Smooth muscle cell of the brain vasculature (primary cell): Measurements from ENCODE around the gene ZSWIM6.

Experiments used
- DNase-seq: peaks from one replicate; pipeline ENCODE4 v3.0.0-alpha.2; 2012; ENCODE audit warnings: low read depth, low spot score

Gene ZSWIM6

GRCh38 chr5:61536922-61537321 lies 204.9 kb downstream of the ZSWIM6 start:
- DNase-seq: no peak

GRCh38 chr5:61538722-61539501 lies 206.9 kb downstream of the ZSWIM6 start:
- DNase-seq: no peak

- no peak for DNase-seq
Measured at GRCh38 chr5:61549530-61549929, 217.5 kb downstream of the ZSWIM6 start.

- no peak for DNase-seq
Measured at GRCh38 chr5:61551637-61552313, 219.7 kb downstream of the ZSWIM6 start.

DNA sequence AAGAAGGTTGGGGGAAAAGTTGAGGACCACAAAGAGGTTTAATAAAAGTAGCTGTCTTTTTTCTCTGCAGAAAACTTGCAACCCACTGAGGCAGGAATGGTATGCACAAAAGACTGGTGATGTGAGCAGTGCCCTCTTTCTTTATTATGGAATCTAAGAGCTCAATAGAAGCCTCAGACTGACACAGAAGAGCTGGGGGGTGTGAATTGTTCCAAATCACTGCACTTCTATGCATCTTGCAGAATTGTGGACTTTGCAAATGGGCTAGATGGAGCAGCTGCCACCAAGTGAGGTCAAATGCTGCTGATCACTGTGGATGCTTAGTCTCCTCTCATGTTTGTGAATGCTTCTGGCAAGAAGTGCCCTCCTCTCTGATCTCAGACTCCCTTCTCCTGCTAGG lies 227.1 kb downstream of the ZSWIM6 start:
- no peak for DNase-seq

DNA sequence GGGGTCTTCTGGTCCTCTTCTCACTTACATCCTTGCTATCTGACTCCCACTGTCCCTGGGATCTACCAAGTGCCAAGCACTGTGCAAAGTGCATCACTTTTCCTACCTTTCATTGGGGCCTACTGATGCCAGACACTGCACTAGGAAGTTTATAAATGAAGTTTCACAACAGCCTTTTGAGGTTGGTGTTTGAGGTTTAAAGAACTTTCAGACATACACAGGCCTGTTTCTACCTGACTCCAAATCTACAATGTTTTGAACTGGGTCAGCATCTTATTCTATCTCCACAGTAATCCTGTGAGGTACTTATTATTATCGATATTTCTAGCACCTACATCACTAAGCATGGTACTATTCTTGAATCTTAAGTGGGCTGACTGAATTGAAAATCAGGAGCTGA lies 227.7 kb downstream of the ZSWIM6 start:
- DNase-seq: no peak

GRCh38 chr5:61563401-61563800 lies 231.3 kb downstream of the ZSWIM6 start:
- DNase-seq: no peak

GRCh38 chr5:61567337-61567736 lies 235.3 kb downstream of the ZSWIM6 start:
- DNase-seq: no peak

GRCh38 chr5:61569353-61569752 lies 237.3 kb downstream of the ZSWIM6 start:
- no peak for DNase-seq

DNA sequence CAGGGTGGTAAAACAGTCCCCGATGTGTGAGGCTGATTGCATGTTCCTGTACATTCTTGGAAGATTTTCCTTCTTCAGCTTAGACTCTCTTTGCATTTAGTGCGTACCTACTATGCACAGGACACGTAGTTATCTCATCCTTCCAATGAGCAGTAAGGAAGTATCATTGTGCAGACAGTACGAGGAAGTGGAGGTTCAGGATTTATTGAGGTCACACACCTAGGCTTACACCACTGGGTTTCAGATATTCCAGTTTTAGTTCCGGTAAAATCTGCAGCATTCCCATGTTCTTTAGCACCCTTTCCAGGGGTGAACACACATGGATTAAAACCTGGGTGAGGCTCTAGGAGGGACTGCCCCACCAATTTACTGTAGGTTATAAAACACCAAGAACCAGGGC lies 238.7 kb downstream of the ZSWIM6 start:
- DNase-seq: no peak

GRCh38 chr5:61572959-61573358 lies 240.9 kb downstream of the ZSWIM6 start:
- no peak for DNase-seq

GRCh38 chr5:61575103-61575502 lies 243.0 kb downstream of the ZSWIM6 start:
- DNase-seq: no peak

DNA sequence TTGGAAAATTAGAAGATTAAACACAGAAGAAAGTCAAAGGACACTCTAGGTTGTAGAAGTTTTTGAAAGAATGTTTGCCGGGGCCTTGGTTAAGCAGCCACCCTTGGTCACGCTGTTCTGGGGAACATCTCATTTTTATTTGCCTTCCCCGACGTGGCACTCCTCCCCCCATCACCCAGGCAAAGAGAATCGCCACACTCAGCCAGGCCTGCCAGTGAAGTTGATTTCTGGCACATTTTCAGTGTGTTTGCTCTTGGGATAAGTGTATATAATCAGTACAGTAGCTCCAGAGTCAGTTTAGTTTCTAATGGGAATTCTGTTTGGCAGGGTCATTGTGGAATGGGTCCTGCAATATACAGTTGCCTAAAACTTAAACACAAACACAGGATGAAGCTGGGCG lies 243.5 kb downstream of the ZSWIM6 start:
- no peak for DNase-seq

DNA sequence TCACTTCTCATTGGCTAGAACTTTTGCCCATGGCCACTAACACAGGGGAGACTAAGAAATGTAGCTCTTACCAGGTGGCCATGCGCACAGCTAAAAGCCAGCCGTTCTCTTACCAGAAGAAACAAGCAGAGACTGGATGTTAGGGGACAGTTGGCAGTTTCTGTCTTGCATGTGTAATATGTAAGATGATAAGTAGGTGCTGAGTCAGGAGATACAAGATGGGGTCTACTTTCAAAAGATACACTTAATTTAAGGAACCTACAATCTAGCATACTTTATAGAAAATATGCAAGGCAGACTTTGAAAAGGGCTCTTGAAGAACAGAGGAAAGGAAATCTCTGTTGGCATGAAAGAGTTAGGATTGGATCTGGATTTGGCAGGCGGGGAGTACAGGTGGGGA lies 244.5 kb downstream of the ZSWIM6 start:
- DNase-seq: no peak

- no peak for DNase-seq
Measured at GRCh38 chr5:61578858-61579503, 246.9 kb downstream of the ZSWIM6 start.

- DNase-seq: no peak
Measured at GRCh38 chr5:61582205-61582820, 250.3 kb downstream of the ZSWIM6 start.

DNA sequence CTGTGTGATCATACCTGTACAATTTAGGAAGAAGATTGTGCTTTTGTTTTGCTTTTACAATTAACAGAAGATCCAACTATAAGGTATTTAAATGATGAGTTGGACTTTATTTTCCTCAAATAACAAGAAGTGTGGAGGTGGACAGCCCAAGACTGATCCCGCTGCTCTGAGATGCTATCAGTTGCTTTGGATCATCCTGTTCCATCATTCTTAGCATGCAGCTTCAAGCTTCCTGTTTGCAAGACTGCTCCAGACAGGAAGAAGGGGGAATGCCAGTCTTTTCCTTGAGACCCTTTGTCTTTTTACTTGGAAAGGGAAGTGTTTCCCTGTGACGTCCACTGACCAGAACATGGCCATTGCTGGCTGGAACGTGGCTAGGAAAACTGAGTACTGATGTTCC lies 250.8 kb downstream of the ZSWIM6 start:
- no peak for DNase-seq

DNA sequence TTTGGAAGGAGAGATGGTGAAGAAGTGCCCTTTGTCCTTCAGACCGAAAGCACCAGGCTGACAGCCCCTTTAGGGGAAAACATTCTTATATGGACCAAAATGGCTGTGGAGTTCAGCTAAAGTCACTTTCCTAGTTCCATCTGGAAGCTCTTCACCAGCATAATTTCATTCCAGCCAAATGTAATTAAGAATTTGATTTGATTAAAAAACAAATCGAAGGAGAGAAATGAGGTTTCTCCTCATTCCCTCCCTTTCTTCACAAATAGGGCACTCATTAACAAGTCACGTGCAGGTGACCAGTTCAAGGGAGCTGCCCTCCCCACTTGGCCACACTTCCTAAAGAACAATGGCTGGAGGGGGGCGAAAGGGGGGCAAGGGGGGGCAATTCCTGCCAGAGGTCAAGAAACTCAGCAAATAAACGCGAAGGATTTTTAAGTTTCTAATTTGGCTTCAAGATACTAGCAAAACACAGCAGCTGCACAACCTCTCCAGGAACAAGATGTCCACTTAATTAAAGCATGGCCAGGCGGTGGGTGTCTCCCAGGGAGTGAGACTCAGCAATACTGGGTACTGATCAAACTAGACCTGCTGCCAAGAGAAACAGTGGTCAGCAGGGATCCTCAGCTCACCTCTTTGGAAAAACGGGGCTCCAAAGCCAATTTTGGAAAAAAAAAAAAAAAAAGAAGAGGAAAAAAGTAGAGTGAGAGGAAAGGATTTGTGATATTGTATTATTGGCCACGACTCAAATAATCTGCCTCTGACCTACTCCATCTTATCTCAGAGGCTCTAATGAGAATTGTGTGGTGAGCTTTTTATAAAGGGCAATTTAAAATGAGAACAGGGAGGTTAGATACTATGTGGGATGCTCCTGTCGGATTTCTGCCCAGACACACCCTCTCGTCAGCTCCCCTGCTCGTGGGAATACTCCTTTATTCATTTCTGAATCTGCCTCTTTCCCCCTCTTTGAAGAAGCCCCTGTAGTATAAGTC lies 254.3 kb downstream of the ZSWIM6 start:
- DNase-seq: no peak

- DNase-seq: no peak
Measured at GRCh38 chr5:61587125-61587524, 255.1 kb downstream of the ZSWIM6 start.

DNA sequence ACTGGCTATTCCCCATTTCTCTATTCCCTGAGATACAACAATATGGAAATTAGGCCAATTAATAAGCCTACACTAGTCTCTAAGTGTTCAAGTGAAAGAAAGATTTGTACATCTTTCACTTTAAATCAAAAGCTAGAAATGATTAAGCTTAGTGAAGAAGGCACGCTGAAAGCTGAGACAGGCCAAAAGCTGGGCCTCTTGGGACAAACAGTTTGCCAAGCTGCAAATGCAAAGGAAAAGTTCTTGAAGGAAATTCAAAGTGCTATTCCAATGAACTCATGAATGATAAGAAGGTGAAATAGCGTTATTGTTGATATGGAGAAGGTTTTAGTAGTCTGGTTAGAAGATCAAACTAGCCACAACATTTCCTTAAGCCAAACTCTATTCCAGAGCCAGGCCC lies 256.2 kb downstream of the ZSWIM6 start:
- DNase-seq: no peak

DNA sequence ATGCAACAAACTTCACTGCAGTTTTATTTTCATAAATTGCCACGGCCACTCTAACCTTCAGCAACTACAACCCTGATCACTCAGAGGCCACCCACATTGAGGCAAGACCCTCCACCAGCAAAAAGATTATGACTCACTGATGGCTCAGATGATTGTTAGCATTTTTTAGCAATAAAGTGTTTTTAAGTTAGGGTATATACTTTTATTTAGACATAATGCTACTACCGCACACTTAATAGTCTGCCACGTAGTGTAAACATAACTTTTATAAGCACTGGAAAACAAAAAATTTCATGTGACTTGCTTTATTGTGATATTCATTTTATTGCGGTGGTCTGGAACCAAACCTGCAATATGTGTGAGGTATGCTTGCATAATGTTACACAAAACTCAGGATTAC lies 257.9 kb downstream of the ZSWIM6 start:
- DNase-seq: no peak
